Loucy (cell line): Measurements from ENCODE around the gene STX16.

Experiments
- H2AFZ ChIP-seq: fragments of 200-600 bp; sonication (generic); 2 replicates; pipeline ENCODE4 v1.6.0; 2016; ENCODE audit warnings: antibody characterized with exemption, mild to moderate bottlenecking, low read length, moderate library complexity
- H3F3A ChIP-seq: fragments of 200-600 bp; 2 replicates; pipeline ENCODE4 v1.6.0; 2016; ENCODE audit warnings: antibody characterized with exemption, low read depth, mild to moderate bottlenecking
- H3K27me3 ChIP-seq: fragments of 200-600 bp; sonication (generic); 2 replicates; pipeline ENCODE4 v1.6.1; 2014; ENCODE audit warnings: low read length, mild to moderate bottlenecking; ENCODE audit not compliant: insufficient read depth, poor library complexity, severe bottlenecking
- H3K36me3 ChIP-seq: fragments of 200-600 bp; sonication (generic); 2 replicates; pipeline ENCODE4 v1.6.1; 2016; ENCODE audit warnings: low read length; ENCODE audit not compliant: insufficient read depth
- H3K4me1 ChIP-seq: fragments of 200-600 bp; sonication (generic); 2 replicates; pipeline ENCODE4 v1.5.1; 2014; ENCODE audit warnings: low read length, mild to moderate bottlenecking; ENCODE audit not compliant: insufficient read depth, poor library complexity, severe bottlenecking
- H3K4me2 ChIP-seq: fragments of 200-600 bp; sonication (generic); 2 replicates; pipeline ENCODE4 v1.6.0; 2014; ENCODE audit warnings: antibody characterized with exemption, low read length, low read depth, mild to moderate bottlenecking; ENCODE audit not compliant: poor library complexity, severe bottlenecking
- H3K4me3 ChIP-seq: fragments of 200-600 bp; sonication (generic); 2 replicates; pipeline ENCODE4 v1.5.1; 2014; ENCODE audit warnings: low read length, mild to moderate bottlenecking, mixed read lengths; ENCODE audit not compliant: poor library complexity, severe bottlenecking
- H3K79me2 ChIP-seq: fragments of 200-600 bp; sonication (generic); 2 replicates; pipeline ENCODE4 v1.6.1; 2014; ENCODE audit warnings: low read length; ENCODE audit not compliant: insufficient read depth
- H3K9ac ChIP-seq: fragments of 200-600 bp; sonication (generic); 2 replicates; pipeline ENCODE4 v1.6.0; 2014; ENCODE audit warnings: mild to moderate bottlenecking, low read depth, low read length, moderate library complexity; ENCODE audit not compliant: poor library complexity, severe bottlenecking
- H3K9me2 ChIP-seq: fragments of 200-600 bp; sonication (generic); replicated peaks from 2 replicates; pipeline ENCODE4 v1.6.1; 2016; ENCODE audit warnings: low read depth, low read length, mixed read lengths
- H3K9me3 ChIP-seq: fragments of 200-600 bp; sonication (generic); 2 replicates; pipeline ENCODE4 v1.6.1; 2014; ENCODE audit warnings: mild to moderate bottlenecking, antibody characterized with exemption, low read length, low read depth; ENCODE audit not compliant: insufficient read depth
- H4K20me1 ChIP-seq: fragments of 200-600 bp; sonication (generic); 2 replicates; pipeline ENCODE4 v1.6.0; 2014; ENCODE audit warnings: antibody characterized with exemption, low read length, mild to moderate bottlenecking; ENCODE audit not compliant: insufficient read depth, poor library complexity, severe bottlenecking
- EZH2phosphoT487 ChIP-seq: fragments of 200-600 bp; IDR thresholded peaks from 2 replicates; pipeline ENCODE4 v1.6.1; 2018; ENCODE audit warnings: antibody characterized with exemption, mild to moderate bottlenecking, moderate library complexity, borderline replicate concordance
- TF ChIP-seq, protein P1 (sequence below): fragments of 200-600 bp; sonication (generic); conservative IDR thresholded peaks from 2 replicates; pipeline ENCODE4 v1.5.1; 2014; ENCODE audit warnings: mild to moderate bottlenecking, antibody characterized with exemption, low read length

STX16 gene

DNA sequence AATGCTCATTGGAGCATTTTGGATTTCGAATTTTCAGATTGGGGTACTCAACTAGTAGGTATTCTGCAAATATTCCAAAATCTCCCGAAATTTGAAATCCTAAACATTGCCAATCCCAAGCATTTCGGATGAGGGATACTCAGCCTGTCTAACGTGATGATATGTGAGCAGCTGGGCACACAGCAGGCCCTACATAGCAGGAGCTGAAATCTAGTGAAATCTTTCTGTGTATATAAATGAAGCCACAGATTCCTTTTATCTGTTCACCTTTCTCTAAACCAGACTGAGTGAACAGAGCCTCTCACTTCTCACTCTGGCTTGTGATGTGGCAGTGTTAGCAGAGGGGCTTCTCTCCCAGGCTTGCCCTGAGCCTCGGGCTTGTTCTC, 17.8 kb downstream of the STX16 start:
- Histone ChIP-seq H3K9me2 (no peaks in the 10 kb centered on the region), H3K4me1 (no peaks in the 10 kb centered on the region), H3K36me3 (peaks cover 56% of the 10 kb centered on the region; the same call in 1 of the 2 replicates), H3K4me3 (no peak overlapping the region), H3K4me2 (no peak overlapping the region), H3K79me2 (peaks cover 31% of the 10 kb centered on the region), H2AFZ (no peak overlapping the region), H3K27me3 (no peaks in the 10 kb centered on the region), H4K20me1 (peaks cover 22% of the 10 kb centered on the region), H3K9ac (no peak overlapping the region), H3F3A (no peaks in the 10 kb centered on the region), H3K9me3 (no peaks in the 10 kb centered on the region)
- TF ChIP-seq EZH2phosphoT487 = no peak
- TF ChIP-seq, protein P1, sequence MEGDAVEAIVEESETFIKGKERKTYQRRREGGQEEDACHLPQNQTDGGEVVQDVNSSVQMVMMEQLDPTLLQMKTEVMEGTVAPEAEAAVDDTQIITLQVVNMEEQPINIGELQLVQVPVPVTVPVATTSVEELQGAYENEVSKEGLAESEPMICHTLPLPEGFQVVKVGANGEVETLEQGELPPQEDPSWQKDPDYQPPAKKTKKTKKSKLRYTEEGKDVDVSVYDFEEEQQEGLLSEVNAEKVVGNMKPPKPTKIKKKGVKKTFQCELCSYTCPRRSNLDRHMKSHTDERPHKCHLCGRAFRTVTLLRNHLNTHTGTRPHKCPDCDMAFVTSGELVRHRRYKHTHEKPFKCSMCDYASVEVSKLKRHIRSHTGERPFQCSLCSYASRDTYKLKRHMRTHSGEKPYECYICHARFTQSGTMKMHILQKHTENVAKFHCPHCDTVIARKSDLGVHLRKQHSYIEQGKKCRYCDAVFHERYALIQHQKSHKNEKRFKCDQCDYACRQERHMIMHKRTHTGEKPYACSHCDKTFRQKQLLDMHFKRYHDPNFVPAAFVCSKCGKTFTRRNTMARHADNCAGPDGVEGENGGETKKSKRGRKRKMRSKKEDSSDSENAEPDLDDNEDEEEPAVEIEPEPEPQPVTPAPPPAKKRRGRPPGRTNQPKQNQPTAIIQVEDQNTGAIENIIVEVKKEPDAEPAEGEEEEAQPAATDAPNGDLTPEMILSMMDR = no peak

DNA sequence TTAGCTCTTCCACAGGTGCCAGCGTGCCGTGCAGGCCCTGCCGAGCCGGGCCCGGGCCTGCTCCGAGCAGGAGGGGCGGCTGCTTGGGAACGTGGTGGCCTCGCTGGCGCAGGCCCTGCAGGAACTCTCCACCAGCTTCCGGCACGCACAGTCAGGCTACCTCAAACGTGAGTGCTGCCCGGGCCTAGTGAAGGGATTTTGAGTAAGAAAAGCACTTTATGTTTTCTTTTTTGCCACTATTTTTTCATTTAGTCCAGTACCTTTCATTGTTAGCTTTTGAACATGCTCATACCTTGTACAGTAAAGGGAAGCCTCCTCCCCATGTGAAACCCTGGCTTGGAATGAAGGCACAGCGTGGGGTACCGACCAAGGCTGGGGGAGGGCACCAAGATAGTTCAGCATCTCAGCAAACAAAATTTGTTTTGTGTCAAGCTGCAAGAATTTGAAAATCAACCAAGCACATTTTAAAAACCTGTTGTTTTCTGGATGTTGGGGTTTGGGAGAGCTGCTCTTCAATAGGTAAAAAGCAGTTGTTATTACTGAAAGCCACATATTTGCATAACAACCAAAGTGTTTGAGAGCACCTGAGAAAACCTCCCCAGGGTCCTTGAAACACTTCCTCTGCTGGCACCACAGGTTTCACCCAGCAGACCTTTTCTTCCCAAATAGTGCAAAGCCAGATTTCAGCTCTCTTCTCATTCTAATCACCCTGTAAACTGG, 18.4 kb downstream of the STX16 start:
- Histone ChIP-seq H3K9me3 (no peaks in the 10 kb centered on the region), H4K20me1 (peaks cover 18% of the 10 kb centered on the region), H3K4me3 (no peak overlapping the region), H3K4me1 (no peaks in the 10 kb centered on the region), H2AFZ (no peak overlapping the region), H3K79me2 (peaks cover 25% of the 10 kb centered on the region), H3K36me3 (peaks cover 61% of the 10 kb centered on the region; the same call in 1 of the 2 replicates), H3K9ac (no peak overlapping the region), H3K4me2 (no peak overlapping the region), H3K27me3 (no peaks in the 10 kb centered on the region), H3K9me2 (no peaks in the 10 kb centered on the region), H3F3A (no peaks in the 10 kb centered on the region)
- no peak for TF ChIP-seq EZH2phosphoT487
- TF ChIP-seq, protein P1 = no peak

DNA sequence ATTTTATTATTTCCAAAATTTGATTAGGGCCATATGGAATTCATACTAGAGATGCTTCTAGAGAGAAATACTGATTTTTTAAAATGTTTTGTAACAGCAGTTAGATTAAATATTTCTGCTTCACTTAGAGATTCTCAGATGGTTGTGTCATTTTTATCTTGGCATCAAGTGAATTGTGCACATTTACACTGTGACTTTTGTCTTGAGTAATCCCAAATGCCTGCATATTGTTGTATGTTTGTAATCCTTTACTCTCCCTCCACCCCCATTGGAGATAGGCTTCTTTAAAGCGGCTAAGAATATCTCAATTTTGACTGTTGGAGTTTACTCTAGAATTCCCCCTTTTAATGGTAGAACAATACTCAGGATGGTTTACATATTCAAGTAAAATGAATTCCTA, 19.0 kb downstream of the STX16 start:
- TF ChIP-seq, protein P1 = no peak
- TF ChIP-seq EZH2phosphoT487 = no peak
- Histone ChIP-seq H3K79me2 (peaks cover 18% of the 10 kb centered on the region), H4K20me1 (peaks cover 12% of the 10 kb centered on the region), H3K9me3 (no peaks in the 10 kb centered on the region), H3K4me3 (no peak overlapping the region), H3K9ac (no peak overlapping the region), H3K4me2 (no peak overlapping the region), H3K27me3 (no peaks in the 10 kb centered on the region), H2AFZ (no peak overlapping the region), H3F3A (no peaks in the 10 kb centered on the region), H3K9me2 (no peaks in the 10 kb centered on the region), H3K36me3 (peaks cover 68% of the 10 kb centered on the region; the same call in 1 of the 2 replicates), H3K4me1 (no peaks in the 10 kb centered on the region)
